Measurements from ENCODE around the gene HDC. TPM values are rescaled to one million over a fixed set of nuclear protein-coding genes. Genes with fewer than 3 reads are reported as not detected.
A peak's percentile ranks its signal among the peaks of the same experiment; 100 is the strongest.

HDC gene
- total and polyA plus RNA-seq, 2 of the 13 experiments (the other 11 are each of a cell fraction or from before 2014, with no cell fraction given), result not detected

DNA sequence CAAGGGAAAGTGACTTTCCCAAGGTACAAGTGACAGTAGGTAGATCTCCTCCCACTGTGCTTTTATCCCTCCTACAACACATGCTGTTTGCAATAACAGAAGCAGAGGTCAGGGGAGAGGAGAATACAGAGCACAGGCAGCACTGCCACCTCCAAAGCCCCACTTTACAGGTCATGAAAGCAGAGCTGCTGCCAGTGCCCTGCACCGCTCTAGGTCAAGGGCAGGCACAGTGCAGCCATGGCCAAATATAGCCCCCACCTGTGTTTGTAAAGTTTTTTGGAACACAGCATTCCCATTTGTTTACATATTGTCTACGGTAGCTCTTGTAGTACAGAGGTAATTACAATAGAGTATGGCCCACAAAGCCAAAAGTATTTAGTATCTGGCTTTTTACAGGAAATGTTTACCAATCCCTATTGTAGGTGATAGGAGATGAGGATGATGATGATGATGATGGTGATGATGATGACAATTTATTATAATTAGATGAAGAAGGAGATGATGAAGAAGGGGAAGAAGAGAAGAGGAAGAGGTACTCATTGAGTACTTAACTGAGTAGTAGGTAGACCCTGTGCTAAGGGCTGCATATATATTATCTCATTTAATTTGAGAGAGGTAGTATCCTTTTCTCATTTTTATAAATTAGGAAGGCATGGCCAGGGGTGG, 20.4 kb downstream of the HDC start (continued):
- peak; percentile 41; the same call in 1 of the 2 replicates for TF ChIP-seq MAX (IDR thresholded peaks at IDR 0.05)
- TF ChIP-seq SOX6 (IDR thresholded peaks at IDR 0.05), result no peak
- peak; percentile 59 for TF ChIP-seq SOX6 (CRISPR knock-in tag; IDR thresholded peaks at IDR 0.05)
- no peak for TF ChIP-seq SNAPC2 (CRISPR knock-in tag; IDR thresholded peaks at IDR 0.05)
- TF ChIP-seq, protein P1, sequence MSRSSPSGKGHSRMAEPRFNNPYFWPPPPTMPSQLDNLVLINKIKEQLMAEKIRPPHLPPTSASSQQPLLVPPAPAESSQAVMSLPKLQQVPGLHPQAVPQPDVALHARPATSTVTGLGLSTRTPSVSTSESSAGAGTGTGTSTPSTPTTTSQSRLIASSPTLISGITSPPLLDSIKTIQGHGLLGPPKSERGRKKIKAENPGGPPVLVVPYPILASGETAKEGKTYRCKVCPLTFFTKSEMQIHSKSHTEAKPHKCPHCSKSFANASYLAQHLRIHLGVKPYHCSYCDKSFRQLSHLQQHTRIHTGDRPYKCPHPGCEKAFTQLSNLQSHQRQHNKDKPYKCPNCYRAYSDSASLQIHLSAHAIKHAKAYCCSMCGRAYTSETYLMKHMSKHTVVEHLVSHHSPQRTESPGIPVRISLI (CRISPR knock-in tag; IDR thresholded peaks at IDR 0.05; ENCODE audit: borderline replicate concordance), result no peak; the same call in 1 of the 2 replicates
- TF ChIP-seq ZNF629 (CRISPR knock-in tag; conservative IDR thresholded peaks at IDR 0.05), result peak; percentile 54; the same call in 1 of the 2 replicates
- no peak for TF ChIP-seq ZNF672 (CRISPR knock-in tag; IDR thresholded peaks at IDR 0.05)
- no peak for TF ChIP-seq IRF1 (CRISPR knock-in tag; IDR thresholded peaks at IDR 0.05; ENCODE audit: low read depth)
- TF ChIP-seq KDM3A (CRISPR knock-in tag; IDR thresholded peaks at IDR 0.05; ENCODE audit: low read depth), result no peak
- no peak for TF ChIP-seq ZNF674 (CRISPR knock-in tag; IDR thresholded peaks at IDR 0.05; ENCODE audit: low read depth)
- no peak for TF ChIP-seq SUZ12 (IDR thresholded peaks at IDR 0.05; ENCODE audit: low read depth, low read length)
- TF ChIP-seq, protein P2, sequence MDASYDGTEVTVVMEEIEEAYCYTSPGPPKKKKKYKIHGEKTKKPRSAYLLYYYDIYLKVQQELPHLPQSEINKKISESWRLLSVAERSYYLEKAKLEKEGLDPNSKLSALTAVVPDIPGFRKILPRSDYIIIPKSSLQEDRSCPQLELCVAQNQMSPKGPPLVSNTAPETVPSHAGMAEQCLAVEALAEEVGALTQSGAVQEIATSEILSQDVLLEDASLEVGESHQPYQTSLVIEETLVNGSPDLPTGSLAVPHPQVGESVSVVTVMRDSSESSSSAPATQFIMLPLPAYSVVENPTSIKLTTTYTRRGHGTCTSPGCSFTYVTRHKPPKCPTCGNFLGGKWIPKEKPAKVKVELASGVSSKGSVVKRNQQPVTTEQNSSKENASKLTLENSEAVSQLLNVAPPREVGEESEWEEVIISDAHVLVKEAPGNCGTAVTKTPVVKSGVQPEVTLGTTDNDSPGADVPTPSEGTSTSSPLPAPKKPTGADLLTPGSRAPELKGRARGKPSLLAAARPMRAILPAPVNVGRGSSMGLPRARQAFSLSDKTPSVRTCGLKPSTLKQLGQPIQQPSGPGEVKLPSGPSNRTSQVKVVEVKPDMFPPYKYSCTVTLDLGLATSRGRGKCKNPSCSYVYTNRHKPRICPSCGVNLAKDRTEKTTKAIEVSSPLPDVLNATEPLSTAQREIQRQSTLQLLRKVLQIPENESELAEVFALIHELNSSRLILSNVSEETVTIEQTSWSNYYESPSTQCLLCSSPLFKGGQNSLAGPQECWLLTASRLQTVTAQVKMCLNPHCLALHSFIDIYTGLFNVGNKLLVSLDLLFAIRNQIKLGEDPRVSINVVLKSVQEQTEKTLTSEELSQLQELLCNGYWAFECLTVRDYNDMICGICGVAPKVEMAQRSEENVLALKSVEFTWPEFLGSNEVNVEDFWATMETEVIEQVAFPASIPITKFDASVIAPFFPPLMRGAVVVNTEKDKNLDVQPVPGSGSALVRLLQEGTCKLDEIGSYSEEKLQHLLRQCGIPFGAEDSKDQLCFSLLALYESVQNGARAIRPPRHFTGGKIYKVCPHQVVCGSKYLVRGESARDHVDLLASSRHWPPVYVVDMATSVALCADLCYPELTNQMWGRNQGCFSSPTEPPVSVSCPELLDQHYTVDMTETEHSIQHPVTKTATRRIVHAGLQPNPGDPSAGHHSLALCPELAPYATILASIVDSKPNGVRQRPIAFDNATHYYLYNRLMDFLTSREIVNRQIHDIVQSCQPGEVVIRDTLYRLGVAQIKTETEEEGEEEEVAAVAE (CRISPR knock-in tag; IDR thresholded peaks at IDR 0.05; ENCODE audit: borderline replicate concordance), result no peak
- TF ChIP-seq NR2F1 (CRISPR knock-in tag; IDR thresholded peaks at IDR 0.05), result peak in 1 of 2 experiments; percentile 40; a peak in 1 of 4 replicates
- no peak for TF ChIP-seq HIVEP1 (CRISPR knock-in tag; IDR thresholded peaks at IDR 0.05)
- TF ChIP-seq FOXK1 (CRISPR knock-in tag; IDR thresholded peaks at IDR 0.05; ENCODE audit: borderline replicate concordance, low read depth), result peak; percentile 25; the same call in 1 of the 2 replicates
- TF ChIP-seq, protein P3, sequence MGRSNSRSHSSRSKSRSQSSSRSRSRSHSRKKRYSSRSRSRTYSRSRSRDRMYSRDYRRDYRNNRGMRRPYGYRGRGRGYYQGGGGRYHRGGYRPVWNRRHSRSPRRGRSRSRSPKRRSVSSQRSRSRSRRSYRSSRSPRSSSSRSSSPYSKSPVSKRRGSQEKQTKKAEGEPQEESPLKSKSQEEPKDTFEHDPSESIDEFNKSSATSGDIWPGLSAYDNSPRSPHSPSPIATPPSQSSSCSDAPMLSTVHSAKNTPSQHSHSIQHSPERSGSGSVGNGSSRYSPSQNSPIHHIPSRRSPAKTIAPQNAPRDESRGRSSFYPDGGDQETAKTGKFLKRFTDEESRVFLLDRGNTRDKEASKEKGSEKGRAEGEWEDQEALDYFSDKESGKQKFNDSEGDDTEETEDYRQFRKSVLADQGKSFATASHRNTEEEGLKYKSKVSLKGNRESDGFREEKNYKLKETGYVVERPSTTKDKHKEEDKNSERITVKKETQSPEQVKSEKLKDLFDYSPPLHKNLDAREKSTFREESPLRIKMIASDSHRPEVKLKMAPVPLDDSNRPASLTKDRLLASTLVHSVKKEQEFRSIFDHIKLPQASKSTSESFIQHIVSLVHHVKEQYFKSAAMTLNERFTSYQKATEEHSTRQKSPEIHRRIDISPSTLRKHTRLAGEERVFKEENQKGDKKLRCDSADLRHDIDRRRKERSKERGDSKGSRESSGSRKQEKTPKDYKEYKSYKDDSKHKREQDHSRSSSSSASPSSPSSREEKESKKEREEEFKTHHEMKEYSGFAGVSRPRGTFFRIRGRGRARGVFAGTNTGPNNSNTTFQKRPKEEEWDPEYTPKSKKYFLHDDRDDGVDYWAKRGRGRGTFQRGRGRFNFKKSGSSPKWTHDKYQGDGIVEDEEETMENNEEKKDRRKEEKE (IDR thresholded peaks at IDR 0.05), result no peak
- TF ChIP-seq ESRRA (CRISPR knock-in tag; IDR thresholded peaks at IDR 0.05; ENCODE audit: low read depth), result 0 out of 2 replicates have a peak, but pooled peaks have one; percentile 24
- no peak for TF ChIP-seq ZNF354B (CRISPR knock-in tag; IDR thresholded peaks at IDR 0.05)
- no peak for TF ChIP-seq NFYB (CRISPR knock-in tag; IDR thresholded peaks at IDR 0.05)
